ENCODE data around the gene SLCO1A2. TPM values are rescaled to one million over a fixed set of nuclear protein-coding genes. Genes with fewer than 3 reads are reported as not detected.

SLCO1A2 gene
- total and polyA plus RNA-seq, 2 of the 4 experiments (the other 2 are of a cell fraction): not detected

GRCh38 chr12:21234395-21234794 lies 100.3 kb downstream of the SLCO1A2 start:
- ChIA-PET CTCF (no interaction called here), POLR2A (ENCODE audit: unreplicated experiment) (no interaction called here)
- H3K14ac ChIP-seq (replicated peaks; ENCODE audit: low read depth, low read length): no peak overlapping the region
- TF ChIP-seq FOS (IDR thresholded peaks at IDR 0.05; ENCODE audit: low read depth, low read length) (no peak), SMC3 (IDR thresholded peaks at IDR 0.05; ENCODE audit: low read depth, low read length) (no peak), USF2 (IDR thresholded peaks at IDR 0.05; ENCODE audit: low read depth, low read length) (no peak), CEBPB (IDR thresholded peaks at IDR 0.05; ENCODE audit: low read depth, low read length) (no peak), MAZ (IDR thresholded peaks at IDR 0.05; ENCODE audit: borderline replicate concordance, low read depth, low read length) (no peak), CHD1 (IDR thresholded peaks at IDR 0.05; ENCODE audit: low read depth, low read length) (no peak), RCOR1 (IDR thresholded peaks at IDR 0.05; ENCODE audit: insufficient replicate concordance, low read length) (no peak), POLR2A (IDR thresholded peaks at IDR 0.05; ENCODE audit: low read depth, low read length) (no peak), RFX5 (IDR thresholded peaks at IDR 0.05; ENCODE audit: low read depth, low read length) (no peak)
- no peak overlapping the region for H2AK9ac ChIP-seq (replicated peaks; ENCODE audit: low read depth, low read length, poor library complexity)
- no peak for ATAC-seq (ENCODE audit: low read depth)
- H3K27ac ChIP-seq (ENCODE audit: insufficient read depth, low read length): no peak overlapping the region
- in situ Hi-C loops (cut with MboI; ENCODE audit: low sequenced_read_pairs) (no loop called here), dilution Hi-C loops (cut with HindIII; ENCODE audit: low sequenced_read_pairs, unreplicated experiment) (no loop called here), intact Hi-C loops (cut with micrococcal nuclease) (no loop called here)
- H3K4me2 ChIP-seq (ENCODE audit: low read depth, low read length): no peak overlapping the region
- no peak overlapping the region for H2BK15ac ChIP-seq (ENCODE audit: low read depth, low read length)
- no peak for DNase-seq
- no CpG with 5 or more reads among the region's 5 CpGs for WGBS, 2 experiments (ENCODE audit: extremely low coverage in 2 of 2, insufficient read length in 1 of 2)
- H4K8ac ChIP-seq (ENCODE audit: low read depth in 2 of 2, low read length in 2 of 2): no peak overlapping the region
- H3K4ac ChIP-seq (ENCODE audit: low read depth, low read length): no peak overlapping the region
- no peaks in the 10 kb centered on the region for H3K27me3 ChIP-seq (ENCODE audit: control insufficient read depth, insufficient read depth, low read length)
- H2BK5ac ChIP-seq (ENCODE audit: low read depth, low read length, poor library complexity, severe bottlenecking): no peak overlapping the region
- no peak overlapping the region for H4K5ac ChIP-seq (ENCODE audit: low read depth, low read length)
- no TSS peak for BruUV-seq (replicated peaks)
- H3K9me1 ChIP-seq (ENCODE audit: insufficient read depth, low read length): no peaks in the 10 kb centered on the region
- H3K18ac ChIP-seq (ENCODE audit: low read depth, low read length): no peak overlapping the region
- H3K9me3 ChIP-seq (ENCODE audit: control insufficient read depth, insufficient read depth, low read length): peaks cover 5% of the 10 kb centered on the region; the same call in 1 of the 2 replicates
- H2AK5ac ChIP-seq (ENCODE audit: low read depth, low read length): no peak overlapping the region
- no peak overlapping the region for H2AFZ ChIP-seq (replicated peaks; ENCODE audit: low read length, poor library complexity)
- no peaks in the 10 kb centered on the region for H3K79me1 ChIP-seq (ENCODE audit: low read depth in 1 of 2, low read length in 2 of 2)
- H4K91ac ChIP-seq (ENCODE audit: insufficient read depth, low read depth, low read length): no peak overlapping the region
- H3K36me3 ChIP-seq (ENCODE audit: control insufficient read depth, insufficient read depth, low read length): no peaks in the 10 kb centered on the region
- H2BK120ac ChIP-seq (ENCODE audit: low read depth, low read length): no peak overlapping the region
- no peak overlapping the region for H3K23ac ChIP-seq (ENCODE audit: low read depth, low read length)
- H3K9ac ChIP-seq (ENCODE audit: low read depth, low read length): no peak overlapping the region
- H4K20me1 ChIP-seq (ENCODE audit: insufficient read depth, low read length): no peaks in the 10 kb centered on the region
- H3K4me1 ChIP-seq (ENCODE audit: control insufficient read depth, insufficient read depth, low read length): no peaks in the 10 kb centered on the region
- H2BK20ac ChIP-seq (ENCODE audit: low read depth, low read length): no peak overlapping the region
- no peak overlapping the region for H3K4me3 ChIP-seq (ENCODE audit: insufficient read depth, low read depth, low read length)
- no peak overlapping the region for H3K56ac ChIP-seq (ENCODE audit: extremely low read depth, insufficient read depth, low read length)
